ENCODE results near the gene SFI1.
A peak's percentile ranks its signal among the peaks of the same experiment; 100 is the strongest.

Gene SFI1

GRCh38 chr22:31630331-31631329, 134.3 kb downstream of the SFI1 start:
- H3K27ac ChIP-seq, result peak overlapping the region; percentile 76
- ChIA-PET CTCF (interaction anchor here (0.6 to 1.0 kb wide), 2 partner anchors 252 to 340 kb away, joined by 3 to 5 read pairs; no protein-coding TSS in a partner anchor), POLR2A (ENCODE audit: low non-redundant PET) (no interaction called here)
- DNase-seq (ENCODE audit: low spot score), result peak; percentile 71
- peak; percentile 26; the same call in 1 of the 2 replicates for TF ChIP-seq CTCF (conservative IDR thresholded peaks at IDR 0.05; ENCODE audit: low read depth)

- no peak for TF ChIP-seq CTCF (conservative IDR thresholded peaks at IDR 0.05; ENCODE audit: low read depth)
- peak overlapping the region; percentile 76 for H3K27ac ChIP-seq
- DNase-seq (ENCODE audit: low spot score), result no peak
- ChIA-PET CTCF (interaction anchor here (1.0 kb wide), 1 partner anchor 339 kb away, joined by 3 read pairs; no protein-coding TSS in a partner anchor), POLR2A (ENCODE audit: low non-redundant PET) (no interaction called here)
Measured at GRCh38 chr22:31631436-31631835, 135.1 kb downstream of the SFI1 start.

- POLR2A ChIA-PET (ENCODE audit: low non-redundant PET), result no interaction called here
- DNase-seq (ENCODE audit: low spot score), result no peak
- CTCF ChIA-PET, result interaction anchor here (0.7 kb wide), 1 partner anchor 75 kb away, joined by 3 read pairs; no protein-coding TSS in a partner anchor
- no peak for TF ChIP-seq CTCF (conservative IDR thresholded peaks at IDR 0.05; ENCODE audit: low read depth)
- H3K27ac ChIP-seq, result peak overlapping the region; percentile 56
Measured at GRCh38 chr22:31635638-31636306, 139.4 kb downstream of the SFI1 start.

GRCh38 chr22:31637447-31637890, 141.1 kb downstream of the SFI1 start:
- no peak for TF ChIP-seq CTCF (conservative IDR thresholded peaks at IDR 0.05; ENCODE audit: low read depth)
- ChIA-PET CTCF (interaction anchor here (0.9 kb wide), 1 partner anchor 28 kb away, joined by 3 read pairs; no protein-coding TSS in a partner anchor), POLR2A (ENCODE audit: low non-redundant PET) (no interaction called here)
- no peak for DNase-seq (ENCODE audit: low spot score)
- H3K27ac ChIP-seq, result peak overlapping the region; percentile 57

- CTCF ChIA-PET, result no interaction called here
- POLR2A ChIA-PET (ENCODE audit: low non-redundant PET), result no interaction called here
- H3K27ac ChIP-seq, result peak overlapping the region; percentile 57
- TF ChIP-seq CTCF (conservative IDR thresholded peaks at IDR 0.05; ENCODE audit: low read depth), result no peak
- no peak for DNase-seq (ENCODE audit: low spot score)
Measured at GRCh38 chr22:31637891-31638618, 141.7 kb downstream of the SFI1 start.

All from RWPE1 (cell line).